ENCODE measurements around the gene SLC25A12.
"Not testable (repeated sequence)": the region's sequence is repeated elsewhere in the genome, so short reads cannot be mapped to it uniquely, and the experiment has no call there.

The SLC25A12 gene

GRCh38 chr2:171902840-171903420 lies 8.9 kb upstream of the SLC25A12 start:
- Mint-ChIP-seq H3K4me1 (no peaks in the 10 kb centered on the region), H3K27me3 (peaks cover 1% of the 10 kb centered on the region)

GRCh38 chr2:171899623-171900282 lies 5.7 kb upstream of the SLC25A12 start:
- H3K4me3 Mint-ChIP-seq, H3K4me1 Mint-ChIP-seq, H3K27ac Mint-ChIP-seq, H3K36me3 Mint-ChIP-seq, H3K9me3 Mint-ChIP-seq, H3K27me3 Mint-ChIP-seq: not testable (repeated sequence)

More at GRCh38 chr2:171902840-171903420, 8.9 kb upstream of the SLC25A12 start:
- Mint-ChIP-seq H3K27ac (no peak overlapping the region), H3K9me3 (no peaks in the 10 kb centered on the region), H3K36me3 (peaks cover 1% of the 10 kb centered on the region), H3K4me3 (no peak overlapping the region)

- H3K27ac Mint-ChIP-seq: no peak overlapping the region
- H3K9me3 Mint-ChIP-seq: no peaks in the 10 kb centered on the region
- no peaks in the 10 kb centered on the region for H3K27me3 Mint-ChIP-seq
- peaks cover 36% of the 10 kb centered on the region for H3K4me1 Mint-ChIP-seq
- no peak overlapping the region for H3K4me3 Mint-ChIP-seq
- H3K36me3 Mint-ChIP-seq: peaks cover 4% of the 10 kb centered on the region
These were observed 1.7 kb upstream of the SLC25A12 start for GRCh38 chr2:171895786-171896185.

GRCh38 chr2:171894612-171894947 lies 536 bp upstream of the SLC25A12 start:
- Mint-ChIP-seq H3K27ac (peak overlapping the region; percentile 93), H3K4me3 (peak overlapping the region; percentile 93), H3K4me1 (peaks cover 47% of the 10 kb centered on the region), H3K36me3 (peaks cover 10% of the 10 kb centered on the region), H3K27me3 (no peaks in the 10 kb centered on the region), H3K9me3 (no peaks in the 10 kb centered on the region)

- H3K36me3 Mint-ChIP-seq: peaks cover 14% of the 10 kb centered on the region
These were observed 734 bp downstream of the SLC25A12 start for GRCh38 chr2:171893196-171893823.

GRCh38 chr2:171889808-171890207 lies 4.2 kb downstream of the SLC25A12 start:
- peaks cover 61% of the 10 kb centered on the region for H3K4me1 Mint-ChIP-seq
- no peak overlapping the region for H3K4me3 Mint-ChIP-seq
- H3K27me3 Mint-ChIP-seq: no peaks in the 10 kb centered on the region
- no peak overlapping the region for H3K27ac Mint-ChIP-seq
- H3K36me3 Mint-ChIP-seq: peaks cover 16% of the 10 kb centered on the region
- no peaks in the 10 kb centered on the region for H3K9me3 Mint-ChIP-seq

More at GRCh38 chr2:171893196-171893823, 734 bp downstream of the SLC25A12 start:
- peaks cover 55% of the 10 kb centered on the region for H3K4me1 Mint-ChIP-seq
- no peaks in the 10 kb centered on the region for H3K27me3 Mint-ChIP-seq
- H3K9me3 Mint-ChIP-seq: no peaks in the 10 kb centered on the region
- peak overlapping the region; percentile 93 for H3K4me3 Mint-ChIP-seq
- peak overlapping the region; percentile 87 for H3K27ac Mint-ChIP-seq

- Mint-ChIP-seq H3K36me3 (peaks cover 16% of the 10 kb centered on the region), H3K4me1 (peaks cover 56% of the 10 kb centered on the region), H3K27me3 (no peaks in the 10 kb centered on the region), H3K4me3 (no peak overlapping the region), H3K9me3 (no peaks in the 10 kb centered on the region), H3K27ac (no peak overlapping the region)
These were observed 4.7 kb downstream of the SLC25A12 start for GRCh38 chr2:171889333-171889732.

GRCh38 chr2:171883275-171883893 lies 10.7 kb downstream of the SLC25A12 start:
- H3K27ac Mint-ChIP-seq: no peak overlapping the region
- H3K27me3 Mint-ChIP-seq: no peaks in the 10 kb centered on the region
- peaks cover 37% of the 10 kb centered on the region for H3K4me1 Mint-ChIP-seq
- H3K36me3 Mint-ChIP-seq: peaks cover 6% of the 10 kb centered on the region
- no peaks in the 10 kb centered on the region for H3K9me3 Mint-ChIP-seq
- H3K4me3 Mint-ChIP-seq: no peak overlapping the region

GRCh38 chr2:171882089-171882769 lies 11.8 kb downstream of the SLC25A12 start:
- Mint-ChIP-seq H3K4me1 (peaks cover 36% of the 10 kb centered on the region), H3K27me3 (no peaks in the 10 kb centered on the region), H3K4me3 (no peak overlapping the region), H3K27ac (no peak overlapping the region), H3K9me3 (no peaks in the 10 kb centered on the region), H3K36me3 (peaks cover 4% of the 10 kb centered on the region)

GRCh38 chr2:171880774-171881173 lies 13.3 kb downstream of the SLC25A12 start:
- Mint-ChIP-seq H3K27ac (no peak overlapping the region), H3K4me1 (peaks cover 41% of the 10 kb centered on the region), H3K9me3 (no peaks in the 10 kb centered on the region), H3K27me3 (no peaks in the 10 kb centered on the region), H3K4me3 (no peak overlapping the region), H3K36me3 (peaks cover 4% of the 10 kb centered on the region)

GRCh38 chr2:171879865-171880264 lies 14.2 kb downstream of the SLC25A12 start:
- peaks cover 41% of the 10 kb centered on the region for H3K4me1 Mint-ChIP-seq
- H3K4me3 Mint-ChIP-seq: no peak overlapping the region
- H3K27me3 Mint-ChIP-seq: no peaks in the 10 kb centered on the region
- no peaks in the 10 kb centered on the region for H3K9me3 Mint-ChIP-seq
- H3K36me3 Mint-ChIP-seq: peaks cover 9% of the 10 kb centered on the region
- no peak overlapping the region for H3K27ac Mint-ChIP-seq

GRCh38 chr2:171878481-171878993 lies 15.5 kb downstream of the SLC25A12 start:
- no peaks in the 10 kb centered on the region for H3K9me3 Mint-ChIP-seq
- H3K4me3 Mint-ChIP-seq: no peak overlapping the region
- no peak overlapping the region for H3K27ac Mint-ChIP-seq
- peaks cover 14% of the 10 kb centered on the region for H3K36me3 Mint-ChIP-seq
- H3K4me1 Mint-ChIP-seq: peaks cover 38% of the 10 kb centered on the region
- H3K27me3 Mint-ChIP-seq: no peaks in the 10 kb centered on the region

- Mint-ChIP-seq H3K27ac (no peak overlapping the region), H3K4me1 (peaks cover 32% of the 10 kb centered on the region), H3K9me3 (no peaks in the 10 kb centered on the region), H3K27me3 (no peaks in the 10 kb centered on the region), H3K4me3 (no peak overlapping the region), H3K36me3 (peaks cover 23% of the 10 kb centered on the region)
These were observed 19.1 kb downstream of the SLC25A12 start for GRCh38 chr2:171874963-171875362.

GRCh38 chr2:171874517-171874916 lies 19.5 kb downstream of the SLC25A12 start:
- Mint-ChIP-seq H3K27ac (no peak overlapping the region), H3K27me3 (no peaks in the 10 kb centered on the region), H3K9me3 (no peaks in the 10 kb centered on the region), H3K4me3 (no peak overlapping the region), H3K4me1 (peaks cover 28% of the 10 kb centered on the region), H3K36me3 (peaks cover 23% of the 10 kb centered on the region)

GRCh38 chr2:171864357-171864985 lies 29.6 kb downstream of the SLC25A12 start:
- no peaks in the 10 kb centered on the region for H3K9me3 Mint-ChIP-seq
- H3K4me1 Mint-ChIP-seq: peaks cover 12% of the 10 kb centered on the region
- H3K4me3 Mint-ChIP-seq: no peak overlapping the region
- peaks cover 12% of the 10 kb centered on the region for H3K36me3 Mint-ChIP-seq
- no peak overlapping the region for H3K27ac Mint-ChIP-seq
- no peaks in the 10 kb centered on the region for H3K27me3 Mint-ChIP-seq

Data from activated naive CD4-positive, alpha-beta T cell treated with anti-CD3 and anti-CD28 coated beads, Interleukin-2, amount 50 U/mL, for 24 hours (primary cell).